Uterus (tissue), 2 donors: ENCODE measurements around the gene S100A7A.

ENCODE experiments used
- POLR2A ChIP-seq, 2 donors: fragments of 450-650 bp; IDR thresholded peaks; one replicate each; pipeline ENCODE4 v1.6.1; 2016; ENCODE audit warnings: antibody characterized with exemption in 2 of 2, mild to moderate bottlenecking in 1 of 2, moderate library complexity in 1 of 2
- TF ChIP-seq, protein P1 (sequence below), 4 experiments: fragments of 200-600 bp in 2 of 4; fragments of 450-650 bp in 2 of 4; sonication (generic) in 2 of 4; IDR thresholded peaks; one replicate each; pipeline ENCODE4 v1.5.1; 2016 to 2019; ENCODE audit warnings: antibody characterized with exemption in 4 of 4, mild to moderate bottlenecking in 2 of 4, moderate library complexity in 1 of 4

DNA sequence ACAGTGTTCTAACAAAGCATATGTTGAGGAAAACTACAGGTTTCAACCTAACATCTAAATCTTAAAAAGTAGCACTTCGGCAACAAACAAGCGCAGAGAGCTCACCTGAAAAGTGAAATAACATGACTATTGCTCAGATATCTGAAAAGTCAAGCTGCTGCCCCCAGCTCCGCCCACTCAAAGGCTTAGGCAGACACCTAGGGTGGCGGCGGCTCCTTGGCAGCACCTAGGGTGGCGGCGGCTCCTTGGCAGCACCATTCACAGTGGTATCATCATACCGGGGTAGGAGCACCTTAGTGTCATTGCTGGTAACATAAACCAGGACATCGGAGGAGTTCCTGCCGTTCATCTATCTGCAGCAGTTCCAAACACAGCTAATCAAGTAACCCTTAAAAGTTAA lies 36.7 kb upstream of the S100A7A start:
- TF ChIP-seq, protein P1, sequence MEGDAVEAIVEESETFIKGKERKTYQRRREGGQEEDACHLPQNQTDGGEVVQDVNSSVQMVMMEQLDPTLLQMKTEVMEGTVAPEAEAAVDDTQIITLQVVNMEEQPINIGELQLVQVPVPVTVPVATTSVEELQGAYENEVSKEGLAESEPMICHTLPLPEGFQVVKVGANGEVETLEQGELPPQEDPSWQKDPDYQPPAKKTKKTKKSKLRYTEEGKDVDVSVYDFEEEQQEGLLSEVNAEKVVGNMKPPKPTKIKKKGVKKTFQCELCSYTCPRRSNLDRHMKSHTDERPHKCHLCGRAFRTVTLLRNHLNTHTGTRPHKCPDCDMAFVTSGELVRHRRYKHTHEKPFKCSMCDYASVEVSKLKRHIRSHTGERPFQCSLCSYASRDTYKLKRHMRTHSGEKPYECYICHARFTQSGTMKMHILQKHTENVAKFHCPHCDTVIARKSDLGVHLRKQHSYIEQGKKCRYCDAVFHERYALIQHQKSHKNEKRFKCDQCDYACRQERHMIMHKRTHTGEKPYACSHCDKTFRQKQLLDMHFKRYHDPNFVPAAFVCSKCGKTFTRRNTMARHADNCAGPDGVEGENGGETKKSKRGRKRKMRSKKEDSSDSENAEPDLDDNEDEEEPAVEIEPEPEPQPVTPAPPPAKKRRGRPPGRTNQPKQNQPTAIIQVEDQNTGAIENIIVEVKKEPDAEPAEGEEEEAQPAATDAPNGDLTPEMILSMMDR (IDR thresholded peaks at IDR 0.05): no peak
- no peak for TF ChIP-seq POLR2A (IDR thresholded peaks at IDR 0.05)
